Urothelium cell line (cell line): ENCODE results near the gene MAPK8IP2.
"Not testable (repeated sequence)": the region's sequence is repeated elsewhere in the genome, so short reads cannot be mapped to it uniquely, and the experiment has no call there.

Experiments used
- DNase-seq: peaks from one replicate; pipeline ENCODE4 v3.0.0; 2011; ENCODE audit warnings: low spot score, mixed read lengths
- FAIRE-seq: peaks from 2 replicates; lab custom pipeline; 2011; peaks lifted over from hg19 to GRCh38; lab: Jason Lieb, UNC

MAPK8IP2 gene

GRCh38 chr22:50597097-50597496, 3.5 kb upstream of the MAPK8IP2 start:
- DNase-seq (no peak), FAIRE-seq (no peak)

DNA sequence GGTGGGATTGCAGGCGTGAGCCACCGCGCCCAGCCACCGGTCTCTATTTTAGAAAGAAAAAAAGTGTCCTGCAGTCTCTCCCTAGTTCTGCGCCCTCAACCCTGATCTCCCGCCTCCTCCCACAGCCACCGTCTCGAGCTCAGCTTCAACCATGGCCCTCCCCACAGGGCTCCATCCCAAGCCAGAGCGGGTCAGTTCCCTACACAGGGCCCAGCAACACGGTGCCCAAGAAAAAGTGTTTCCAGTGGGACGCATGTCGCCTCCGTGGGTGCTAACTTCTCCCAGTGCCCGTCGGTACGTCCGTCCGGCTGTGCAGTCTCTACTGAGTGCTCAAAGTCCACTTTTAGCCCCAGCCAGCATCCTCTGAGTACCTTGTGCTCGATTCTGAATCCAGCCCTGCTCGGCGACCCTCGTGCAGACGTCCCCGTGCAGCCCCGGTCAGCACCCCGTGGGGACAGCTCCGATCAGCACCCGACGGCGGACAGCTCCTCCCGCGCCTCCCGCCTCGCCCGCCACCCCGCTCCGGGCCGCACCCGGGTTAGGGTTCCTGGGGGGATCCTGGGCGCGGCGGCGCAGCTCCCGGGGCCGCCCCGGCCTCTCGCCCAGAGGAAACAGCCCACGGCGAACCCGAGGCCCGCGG, 657 bp upstream of the MAPK8IP2 start:
- no peak for FAIRE-seq
- DNase-seq = peak; percentile 88

GRCh38 chr22:50600967-50601668, 525 bp downstream of the MAPK8IP2 start:
- no peak for FAIRE-seq
- no peak for DNase-seq

DNA sequence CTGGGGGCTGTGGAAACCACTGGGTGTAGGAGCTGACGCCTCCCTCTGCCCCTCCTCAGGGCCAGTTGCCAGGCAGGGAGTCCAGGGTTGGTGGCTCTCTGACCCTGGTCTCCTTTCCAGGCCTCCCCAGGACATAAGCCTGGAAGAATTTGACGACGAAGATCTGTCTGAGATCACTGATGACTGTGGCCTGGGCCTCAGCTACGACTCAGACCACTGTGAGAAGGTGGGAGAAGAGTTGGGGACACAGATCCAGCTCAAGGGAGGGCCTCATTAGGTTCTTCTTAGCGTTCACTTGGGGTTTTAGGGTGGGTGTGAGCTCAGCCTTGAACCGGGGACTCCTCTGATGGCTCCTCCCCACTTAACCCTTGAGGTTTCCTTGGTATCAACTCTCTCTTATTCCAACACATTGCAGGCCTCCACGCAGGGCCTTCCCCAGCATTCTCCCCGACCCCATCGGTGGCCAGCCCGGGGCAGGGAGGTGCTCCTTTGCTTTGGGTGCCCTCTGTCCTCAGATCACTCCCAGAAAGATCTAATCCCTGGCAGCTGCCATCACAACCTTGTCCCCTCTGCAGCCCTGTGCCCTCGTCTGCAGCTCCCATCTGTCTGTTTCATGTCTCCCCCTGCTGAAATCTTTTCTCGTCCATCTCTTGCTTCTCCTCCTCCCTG, 1.2 kb downstream of the MAPK8IP2 start:
- DNase-seq (no peak), FAIRE-seq (no peak)

GRCh38 chr22:50602338-50602700, 1.7 kb downstream of the MAPK8IP2 start:
- FAIRE-seq (no peak), DNase-seq (no peak)

- FAIRE-seq (no peak), DNase-seq (no peak)
These were observed 3.1 kb downstream of the MAPK8IP2 start for GRCh38 chr22:50603511-50604255.

DNA sequence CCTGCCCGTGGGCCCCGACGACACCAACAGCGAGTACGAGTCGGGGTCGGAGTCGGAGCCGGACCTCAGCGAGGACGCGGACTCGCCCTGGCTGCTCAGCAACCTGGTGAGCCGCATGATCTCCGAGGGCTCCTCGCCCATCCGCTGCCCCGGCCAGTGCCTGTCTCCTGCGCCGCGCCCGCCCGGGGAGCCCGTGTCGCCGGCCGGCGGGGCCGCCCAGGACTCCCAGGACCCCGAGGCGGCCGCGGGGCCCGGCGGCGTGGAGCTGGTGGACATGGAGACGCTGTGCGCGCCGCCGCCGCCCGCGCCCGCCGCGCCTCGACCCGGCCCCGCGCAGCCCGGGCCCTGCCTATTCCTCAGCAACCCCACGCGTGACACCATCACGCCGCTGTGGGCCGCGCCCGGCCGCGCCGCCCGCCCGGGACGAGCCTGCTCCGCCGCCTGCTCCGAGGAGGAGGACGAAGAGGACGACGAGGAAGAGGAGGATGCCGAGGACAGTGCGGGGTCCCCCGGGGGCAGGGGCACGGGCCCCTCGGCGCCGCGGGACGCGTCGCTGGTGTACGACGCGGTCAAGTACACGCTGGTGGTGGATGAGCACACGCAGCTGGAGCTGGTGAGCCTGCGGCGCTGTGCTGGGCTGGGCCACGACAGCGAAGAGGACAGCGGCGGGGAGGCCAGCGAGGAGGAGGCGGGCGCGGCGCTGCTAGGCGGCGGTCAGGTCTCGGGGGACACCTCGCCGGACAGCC, 3.8 kb downstream of the MAPK8IP2 start:
- FAIRE-seq = no peak
- no peak for DNase-seq

GRCh38 chr22:50605002-50605612, 4.5 kb downstream of the MAPK8IP2 start:
- no peak for FAIRE-seq
- no peak for DNase-seq

- DNase-seq (no peak), FAIRE-seq (no peak)
These were observed 5.1 kb downstream of the MAPK8IP2 start for GRCh38 chr22:50605613-50606074.

- DNase-seq = no peak
- no peak for FAIRE-seq
These were observed 5.8 kb downstream of the MAPK8IP2 start for GRCh38 chr22:50606165-50606945.

DNA sequence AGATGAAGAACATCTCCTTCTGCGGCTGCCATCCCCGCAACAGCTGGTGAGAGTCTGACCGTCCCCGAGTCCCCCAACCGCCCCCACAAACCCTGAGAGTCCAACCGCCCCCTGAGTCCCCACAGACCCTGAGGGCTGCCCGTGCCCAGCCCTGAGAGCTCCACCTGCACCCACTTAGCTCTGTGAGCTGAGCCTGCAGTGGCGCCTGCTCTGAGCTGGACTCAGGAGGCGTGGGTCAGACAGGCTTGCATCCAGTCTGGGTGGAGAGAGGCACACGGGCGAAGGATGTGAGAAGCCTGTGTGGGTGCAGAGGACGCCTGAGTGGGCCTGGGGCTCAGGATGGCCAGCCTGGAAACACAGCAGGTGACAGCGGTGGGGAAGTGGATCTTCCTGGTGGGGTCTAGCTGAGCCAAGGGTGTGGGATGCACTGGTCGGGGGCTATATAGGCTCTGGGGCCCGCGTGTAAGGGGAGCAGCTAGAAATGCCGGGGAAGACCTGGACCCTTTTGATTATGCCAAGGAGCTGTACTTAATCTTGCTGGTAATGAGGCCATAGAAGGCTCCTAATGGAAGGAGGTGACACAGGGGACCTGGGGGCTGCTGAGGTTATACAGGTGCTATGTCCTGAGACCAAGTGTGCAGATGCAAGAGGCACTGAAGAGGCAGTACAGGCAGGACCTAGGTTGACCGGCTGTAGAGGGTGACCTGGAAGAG, 6.5 kb downstream of the MAPK8IP2 start:
- no peak for FAIRE-seq
- no peak for DNase-seq

DNA sequence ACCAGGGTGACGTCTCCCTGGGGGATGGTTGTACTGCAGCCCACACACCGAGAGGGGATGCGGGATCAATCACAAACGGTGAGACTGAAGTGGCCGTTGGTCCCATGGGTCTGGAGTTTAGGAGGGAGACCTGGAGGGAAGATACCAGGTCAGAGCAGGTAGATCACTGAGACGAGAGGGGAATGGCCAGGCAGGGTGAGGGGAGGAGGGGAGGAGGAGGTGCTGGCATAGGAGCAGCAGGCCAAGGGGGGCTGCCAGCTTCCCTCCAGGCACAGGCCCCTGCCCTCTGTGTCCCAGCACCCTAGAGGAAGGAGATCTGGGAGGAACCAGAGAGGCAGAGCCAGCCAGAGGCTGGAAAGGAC, 7.0 kb downstream of the MAPK8IP2 start:
- no peak for FAIRE-seq
- DNase-seq = no peak

- not testable (repeated sequence) for FAIRE-seq, DNase-seq
These were observed 7.7 kb downstream of the MAPK8IP2 start for GRCh38 chr22:50608058-50608840.

DNA sequence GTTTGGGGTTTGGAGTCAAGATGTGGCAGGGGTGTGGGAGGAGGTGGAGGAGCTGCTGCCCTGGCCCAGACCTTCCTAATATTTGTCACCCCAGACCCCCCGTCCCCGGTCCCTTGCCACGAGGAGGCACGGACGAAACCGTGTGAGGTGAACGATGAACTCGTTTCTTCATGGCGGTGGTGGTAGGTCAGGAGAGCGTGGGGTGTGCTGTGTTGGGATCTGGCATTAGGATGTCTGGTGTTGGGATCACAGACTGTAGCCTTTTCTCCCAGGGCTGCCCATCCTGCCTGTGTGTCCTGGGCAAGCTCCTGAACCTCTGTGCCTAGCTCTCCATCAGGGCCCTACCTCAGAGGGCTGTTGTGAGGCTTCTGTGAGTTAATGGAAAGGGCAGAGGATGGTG, 8.4 kb downstream of the MAPK8IP2 start:
- FAIRE-seq = no peak
- no peak for DNase-seq

DNA sequence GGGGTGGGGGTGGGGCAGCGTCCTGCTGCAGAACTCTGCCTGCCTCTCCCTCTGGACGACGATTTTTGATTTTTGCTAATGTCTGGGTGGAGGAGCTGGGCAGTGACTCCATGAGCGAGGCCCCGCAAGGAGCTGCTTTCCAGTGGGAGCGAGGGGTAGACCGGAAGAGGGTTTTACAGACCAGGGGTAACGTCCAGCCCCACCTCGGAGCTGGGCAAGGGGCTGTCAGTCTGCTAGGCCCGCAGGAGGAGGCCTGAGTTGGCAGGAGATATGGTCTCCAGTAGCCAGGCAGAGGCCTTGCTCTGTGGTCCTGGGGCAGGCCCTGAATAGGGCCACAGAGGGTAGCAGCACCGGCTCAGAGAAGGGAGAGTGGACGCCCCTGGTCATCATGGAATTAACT, 9.0 kb downstream of the MAPK8IP2 start:
- FAIRE-seq (no peak), DNase-seq (no peak)

- FAIRE-seq = no peak
- no peak for DNase-seq
These were observed 9.5 kb downstream of the MAPK8IP2 start for GRCh38 chr22:50610041-50610451.

GRCh38 chr22:50610581-50610980, 10.0 kb downstream of the MAPK8IP2 start:
- no peak for DNase-seq
- FAIRE-seq = no peak
